GM18511 (cell line): ENCODE data around the gene ALDH16A1.

Experiments
- ATAC-seq: cut with Tn5 transposase; IDR thresholded peaks from one replicate; pipeline ENCODE4 v1.9.1; 2021; ENCODE audit warnings: mild to moderate bottlenecking, moderate library complexity; ENCODE audit not compliant: unreplicated experiment

Gene ALDH16A1

DNA sequence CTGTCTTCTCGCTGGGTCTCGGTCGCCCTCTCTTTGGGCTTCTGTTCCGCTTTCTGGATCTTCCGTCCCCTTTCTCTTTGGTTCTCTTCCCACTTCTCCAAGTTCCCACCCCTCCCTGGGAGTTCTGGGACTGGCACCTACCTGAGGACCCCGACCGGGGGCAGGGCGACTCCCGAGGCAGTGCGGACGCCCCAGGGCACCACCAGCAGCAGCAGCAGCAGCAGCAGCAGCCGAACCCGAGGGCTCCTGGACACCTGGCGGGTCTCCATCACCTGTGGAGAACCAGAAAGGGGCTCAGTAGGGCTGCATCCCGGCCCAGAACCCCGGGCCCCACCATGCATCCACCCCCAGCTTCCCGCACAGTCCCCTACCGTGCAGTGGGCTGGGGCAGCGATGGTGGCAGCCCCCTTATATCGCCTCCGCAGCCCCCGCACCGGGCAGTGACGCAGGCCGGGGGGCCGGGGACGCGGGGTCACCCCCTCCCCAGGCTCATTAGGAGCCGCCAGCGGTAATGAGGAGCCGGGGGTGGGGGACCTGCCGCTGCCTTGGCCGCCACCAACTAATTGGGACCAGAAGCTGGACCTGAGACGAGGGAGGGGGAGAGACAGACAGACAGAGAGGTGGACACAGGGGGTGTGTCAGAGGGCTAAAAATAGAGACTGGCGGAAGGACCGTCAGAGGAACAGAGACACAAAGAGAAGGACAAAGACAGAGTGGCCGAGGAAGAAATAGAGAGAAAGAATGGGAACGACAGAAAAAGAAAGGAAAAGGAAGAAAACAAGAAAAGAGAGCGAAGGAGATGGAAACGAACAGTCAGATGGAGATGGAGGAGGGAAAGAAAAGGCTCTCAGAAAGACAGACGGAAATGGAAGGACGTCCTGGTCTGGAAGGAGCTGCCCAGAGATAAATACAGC is 29.7 kb upstream of the ALDH16A1 start, which contains the start of gene PTH2:
PTH2 (minus strand) TSS at position 371 of the 914 bp plus-strand sequence; CDS start at position 269, 102 bp downstream.
- no peak for ATAC-seq

DNA sequence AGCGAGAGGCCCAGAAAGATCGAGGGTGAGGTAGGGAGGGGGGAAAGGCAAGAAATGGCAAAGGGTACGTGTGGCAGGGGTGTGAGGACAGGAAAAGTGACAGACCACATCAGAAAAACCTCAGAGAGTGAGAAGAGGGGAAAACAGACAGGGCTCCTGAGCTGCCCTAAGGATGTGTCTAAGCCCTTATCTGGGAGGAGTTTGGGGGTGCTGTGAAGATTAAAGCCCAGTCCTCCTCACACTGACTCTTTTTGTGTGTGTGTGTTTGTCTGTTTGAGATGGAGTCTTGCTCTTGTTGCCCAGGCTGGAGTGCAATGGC is 29.1 kb upstream of the ALDH16A1 start:
- no peak for ATAC-seq

DNA sequence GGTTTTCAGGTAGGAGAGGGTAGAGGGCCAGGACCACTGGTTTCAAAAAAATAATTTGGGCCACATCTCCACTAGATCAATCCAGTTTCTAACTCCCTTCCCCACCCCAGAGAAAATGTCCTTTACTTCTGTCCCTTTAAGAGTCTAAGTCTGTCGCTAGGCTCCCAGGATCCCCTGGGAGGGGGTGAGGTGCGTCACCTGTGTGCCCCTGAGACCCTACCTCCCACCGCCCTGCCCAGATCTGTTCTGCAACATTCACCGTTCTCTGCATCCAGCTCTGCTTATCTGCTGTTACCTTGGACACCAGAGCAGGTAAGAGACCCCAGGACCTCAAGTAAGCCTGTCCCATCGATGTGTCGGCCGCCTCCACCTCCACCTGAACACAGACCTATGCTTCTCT is 27.8 kb upstream of the ALDH16A1 start, which contains the start of gene GFY:
GFY (plus strand) TSS at position 211 of the 400 bp plus-strand sequence. CDS start 1,043 bp downstream, outside the sequence.
- ATAC-seq, result no peak

DNA sequence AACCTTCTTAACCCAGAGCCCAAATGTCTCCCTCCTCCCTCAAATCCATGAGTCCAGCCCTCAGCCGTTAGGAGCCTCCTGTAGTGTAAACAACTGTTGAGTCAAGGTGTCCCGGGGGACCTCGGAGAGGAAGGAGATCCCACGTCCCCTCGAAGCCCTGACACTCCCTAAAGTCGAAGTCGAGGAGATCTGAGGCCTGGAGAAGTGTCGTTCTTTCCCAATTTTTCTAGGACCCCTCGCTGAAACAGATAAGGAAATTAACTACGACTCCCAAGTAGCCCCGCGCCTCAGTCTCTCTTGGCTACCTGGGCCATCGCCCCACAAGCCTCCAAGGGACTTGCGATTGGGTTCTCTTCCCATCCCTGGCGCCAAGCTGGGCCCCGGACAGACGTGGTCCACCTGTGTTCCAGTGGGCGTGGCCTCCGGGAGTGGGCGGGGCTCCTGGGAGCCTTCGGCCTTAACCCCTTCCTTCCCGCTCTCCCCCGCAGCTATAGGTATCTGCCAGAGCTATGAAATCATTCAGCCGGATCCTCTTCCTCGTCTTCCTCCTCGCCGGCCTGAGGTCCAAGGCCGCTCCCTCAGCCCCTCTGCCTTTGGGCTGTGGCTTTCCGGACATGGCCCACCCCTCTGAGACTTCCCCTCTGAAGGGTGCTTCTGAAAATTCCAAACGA is 27.0 kb upstream of the ALDH16A1 start:
- no peak for ATAC-seq

DNA sequence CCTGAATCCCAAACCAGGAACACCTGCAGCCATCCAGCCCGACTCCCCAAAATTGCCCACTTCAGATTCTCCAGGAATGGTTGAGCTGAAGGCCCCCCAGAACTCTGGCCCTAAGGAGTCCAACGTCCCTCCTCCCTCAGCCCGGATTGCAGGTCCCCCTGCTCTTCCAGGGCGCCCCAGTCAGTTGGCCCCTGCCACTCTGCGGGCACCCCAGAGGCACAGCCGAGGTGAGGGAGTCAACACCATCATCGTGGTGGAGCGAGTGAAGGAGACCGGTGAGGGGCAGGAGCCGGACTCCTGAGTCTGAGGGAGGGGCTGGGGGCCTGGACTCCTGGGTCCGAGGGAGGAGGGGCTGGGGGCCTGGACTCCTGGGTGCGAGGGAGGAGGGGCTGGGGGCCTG is 25.7 kb upstream of the ALDH16A1 start:
- ATAC-seq, result no peak

DNA sequence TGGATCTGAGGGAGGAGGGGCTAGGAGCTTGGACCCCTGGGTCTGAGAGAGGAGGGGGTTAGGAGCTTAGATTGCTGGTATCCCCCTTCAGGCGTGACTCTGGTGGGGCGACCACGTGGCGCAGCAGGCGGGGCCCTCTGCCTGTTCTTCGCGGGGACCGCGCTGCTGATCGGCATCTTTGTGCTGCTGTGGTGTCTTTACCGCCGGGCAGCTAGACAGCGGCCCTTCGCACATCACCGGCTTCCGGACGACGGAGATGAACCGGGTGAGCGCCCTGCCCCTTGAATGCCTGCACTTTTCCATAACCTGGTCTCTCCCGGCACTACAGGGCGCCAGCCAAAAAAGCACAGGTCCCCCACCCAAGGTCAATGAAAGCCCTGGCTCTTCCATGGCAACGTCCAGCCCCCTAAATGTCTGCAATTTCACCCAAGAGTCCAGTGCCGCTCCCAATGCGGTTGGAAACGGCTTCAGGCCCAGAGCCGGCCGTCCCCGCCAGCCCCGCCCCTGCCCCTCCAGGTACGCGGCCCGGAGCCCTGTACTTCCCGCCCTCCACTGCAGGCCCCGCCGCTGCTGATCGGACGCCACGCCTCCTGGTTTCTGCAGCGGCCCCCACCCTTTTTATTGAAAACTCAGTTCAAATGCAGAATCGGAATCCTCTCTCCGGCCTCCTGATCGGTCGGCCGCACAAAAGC is 25.0 kb upstream of the ALDH16A1 start:
- no peak for ATAC-seq

DNA sequence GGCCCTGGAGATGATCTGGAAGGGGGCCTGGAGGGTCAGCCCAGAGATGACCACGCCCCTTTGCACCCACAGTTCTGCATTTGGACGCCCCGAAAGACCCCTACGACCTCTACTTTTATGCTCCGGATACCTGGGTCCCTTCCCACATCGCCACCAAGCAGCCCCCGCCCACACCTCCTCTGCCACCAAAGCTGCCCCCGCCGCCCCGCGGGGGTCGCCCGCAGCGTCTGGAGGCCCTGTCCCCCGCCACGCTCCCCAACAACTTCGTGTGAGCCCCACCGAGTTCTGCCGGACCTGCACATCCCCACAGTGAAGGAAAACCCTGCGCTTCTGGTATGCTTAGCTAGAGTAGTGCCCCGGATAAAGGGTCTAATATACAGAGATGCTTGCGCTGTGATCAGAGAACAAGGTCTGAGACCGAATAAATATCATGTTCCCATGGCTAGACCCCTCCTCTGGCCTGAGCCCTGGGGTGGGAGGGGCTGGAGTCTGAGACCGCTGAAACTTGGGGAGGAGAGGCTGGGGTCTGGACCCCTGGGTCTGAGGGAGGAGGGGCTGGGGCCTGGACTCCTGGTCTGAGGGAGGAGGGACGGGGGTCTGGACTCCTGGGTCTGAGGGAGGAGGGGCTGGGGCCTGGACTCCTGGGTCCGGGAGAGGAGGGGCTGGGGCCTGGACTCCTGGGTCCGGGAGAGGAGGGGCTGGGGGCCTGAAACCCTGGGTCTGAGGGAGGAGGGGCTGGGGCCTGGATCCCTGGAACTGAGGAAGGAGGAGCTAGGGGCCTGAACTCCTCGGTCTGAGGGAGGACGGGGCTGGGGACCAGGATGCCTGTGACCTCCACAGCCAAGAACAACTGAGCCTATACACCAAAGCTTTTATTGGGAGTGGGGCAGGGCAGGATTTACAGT is 24.2 kb upstream of the ALDH16A1 start:
- ATAC-seq, result no peak

DNA sequence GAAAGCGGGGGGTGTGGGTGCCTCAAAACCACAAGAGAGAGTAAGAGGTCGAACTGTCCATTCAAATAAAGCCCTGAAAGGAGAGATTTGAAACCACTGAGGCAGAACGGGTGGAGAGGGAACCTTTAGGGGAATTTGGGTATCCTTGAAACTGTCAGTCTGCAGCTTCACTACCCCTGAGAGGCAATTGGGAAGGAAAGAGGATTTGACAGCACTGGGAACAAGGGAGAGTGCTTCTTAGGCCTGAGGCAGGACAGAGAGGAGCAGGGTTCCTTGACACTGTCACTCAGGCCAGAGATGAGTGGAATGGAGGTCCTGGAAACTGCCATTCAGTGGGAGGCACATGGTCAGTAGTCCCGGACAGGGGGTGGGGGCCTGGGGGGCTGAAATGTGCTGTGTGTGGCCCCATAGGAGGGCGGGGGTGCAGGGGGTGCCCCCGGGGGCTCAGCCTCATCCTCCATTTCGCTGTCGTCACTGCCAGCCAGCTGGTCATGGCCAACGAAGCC is 22.8 kb upstream of the ALDH16A1 start:
- no peak for ATAC-seq

DNA sequence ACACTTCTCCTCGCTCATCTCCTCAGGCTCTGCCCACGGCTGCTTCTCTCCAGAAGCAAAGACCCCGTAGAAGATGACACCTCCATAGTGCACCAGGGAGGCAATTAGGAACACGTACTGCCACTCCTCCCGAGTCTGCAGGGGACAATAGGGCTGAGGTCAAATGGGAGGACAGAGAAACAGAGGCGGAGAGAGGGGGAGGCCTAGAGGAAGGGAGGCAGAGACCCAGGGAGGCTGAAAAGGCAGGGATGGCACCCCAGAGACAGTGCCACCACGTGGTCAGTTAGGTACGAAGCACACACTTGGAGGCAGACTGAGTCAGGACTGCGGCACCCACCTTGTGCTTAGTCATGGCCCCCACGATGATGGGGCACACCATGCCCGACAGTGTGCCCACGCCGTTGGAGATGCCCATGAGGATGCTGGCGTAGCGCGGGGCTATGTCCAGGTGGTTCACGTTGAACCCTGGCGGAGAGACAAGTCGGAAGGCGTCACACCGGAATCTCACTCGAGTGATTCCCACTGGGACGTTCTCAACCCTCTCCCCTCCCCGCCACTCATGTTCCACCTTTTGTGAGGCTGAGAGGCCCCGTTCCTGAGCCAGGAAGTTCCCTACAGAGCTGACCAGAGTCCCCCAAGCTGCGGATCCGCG is 22.2 kb upstream of the ALDH16A1 start:
- ATAC-seq, result no peak

DNA sequence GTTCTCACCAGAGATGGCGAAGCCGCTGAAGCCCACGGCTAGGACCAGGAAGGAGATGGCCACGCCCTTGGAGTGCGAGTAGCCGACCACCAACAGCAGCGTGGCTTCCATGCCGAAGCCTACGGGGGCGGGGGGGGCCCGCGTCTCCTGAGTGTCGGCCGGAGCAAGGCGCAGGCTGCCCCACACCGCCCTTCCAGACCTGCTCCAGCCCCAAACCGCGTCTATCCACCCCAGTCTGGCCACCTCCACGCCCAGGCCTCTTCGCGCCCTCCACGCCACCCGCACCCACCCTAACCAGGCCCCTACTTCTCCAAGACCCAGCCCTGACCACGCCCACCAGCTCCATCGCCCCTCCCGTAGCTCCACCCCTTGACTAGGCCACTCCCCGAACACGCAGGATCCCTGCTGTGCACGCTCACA is 21.7 kb upstream of the ALDH16A1 start:
- ATAC-seq, result no peak

DNA sequence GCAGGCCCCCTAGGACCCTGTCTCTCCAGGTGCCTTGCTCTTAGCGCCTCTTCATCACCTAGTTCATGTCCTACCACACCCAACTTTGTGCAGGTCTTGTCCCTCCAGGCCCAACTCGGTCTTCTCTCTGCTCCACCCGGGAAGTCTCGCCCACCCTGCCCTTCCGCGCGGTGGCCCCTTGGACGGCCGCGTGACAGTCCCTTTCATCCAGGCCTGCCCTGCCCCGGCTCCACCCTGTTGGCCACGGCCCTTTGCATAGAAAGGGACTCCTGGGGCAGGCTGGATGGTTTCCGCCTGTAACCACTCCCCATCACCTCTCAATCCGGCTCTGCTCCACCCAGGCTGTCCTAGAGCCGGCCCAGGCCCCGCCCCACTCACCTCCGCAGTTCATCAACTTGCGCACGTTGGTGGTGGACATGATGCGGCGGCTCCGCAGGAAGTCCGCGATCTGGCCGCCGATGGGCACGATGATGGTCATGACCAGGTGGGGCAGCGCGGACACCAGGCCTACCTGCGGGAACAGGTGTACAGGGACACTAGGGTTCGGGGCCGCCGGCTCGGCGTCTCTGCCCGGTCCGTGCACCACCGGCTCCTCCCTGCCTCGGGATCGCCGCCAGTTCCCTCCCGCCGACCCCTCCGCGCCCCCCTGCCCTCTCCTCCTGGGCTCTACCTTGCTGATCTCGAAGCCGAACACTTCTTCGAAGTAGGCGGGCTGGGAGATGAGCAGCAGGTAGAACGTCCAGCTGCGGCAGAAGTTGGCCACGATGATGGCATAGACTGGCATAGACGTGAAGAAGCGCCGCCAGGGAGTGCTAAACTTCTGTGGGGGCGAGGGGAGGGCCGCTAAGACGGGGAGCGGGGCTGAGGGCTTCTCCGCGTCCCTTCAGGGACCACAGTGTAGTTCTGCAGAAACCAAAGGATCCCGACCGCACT is 20.6 kb upstream of the ALDH16A1 start:
- ATAC-seq, result no peak

DNA sequence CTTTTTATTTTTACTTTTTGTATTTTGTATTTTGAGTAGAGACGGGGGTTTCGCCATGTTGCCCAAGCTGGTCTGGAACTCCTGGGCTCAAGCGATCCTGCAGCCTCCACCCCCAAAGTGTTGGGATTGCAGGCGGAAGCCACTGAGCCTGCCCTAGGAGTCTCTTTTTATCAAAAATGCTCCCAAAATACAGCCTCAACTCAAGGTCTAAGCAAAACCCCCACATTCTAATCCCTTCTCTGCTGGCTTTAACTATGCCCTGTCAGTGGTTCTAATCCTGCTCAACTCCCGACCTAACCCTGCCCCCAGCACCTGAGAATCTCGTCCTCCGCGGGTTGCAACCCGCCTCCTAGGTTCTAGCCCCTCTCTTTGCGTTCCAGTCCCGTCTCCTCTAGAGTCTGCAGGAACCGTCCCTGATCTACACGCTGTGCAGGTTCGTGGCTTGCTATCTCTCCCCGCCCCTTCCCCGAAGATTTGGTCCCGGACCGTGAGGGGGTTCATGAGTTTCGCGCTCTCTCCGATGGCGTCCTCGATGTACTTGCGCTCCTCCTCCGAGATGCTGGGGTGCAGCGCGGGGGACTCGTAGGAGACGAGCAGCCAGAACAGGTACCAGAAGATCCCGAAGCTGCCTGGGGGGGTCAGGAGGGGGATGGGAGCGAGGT is 19.7 kb upstream of the ALDH16A1 start:
- ATAC-seq, result no peak

DNA sequence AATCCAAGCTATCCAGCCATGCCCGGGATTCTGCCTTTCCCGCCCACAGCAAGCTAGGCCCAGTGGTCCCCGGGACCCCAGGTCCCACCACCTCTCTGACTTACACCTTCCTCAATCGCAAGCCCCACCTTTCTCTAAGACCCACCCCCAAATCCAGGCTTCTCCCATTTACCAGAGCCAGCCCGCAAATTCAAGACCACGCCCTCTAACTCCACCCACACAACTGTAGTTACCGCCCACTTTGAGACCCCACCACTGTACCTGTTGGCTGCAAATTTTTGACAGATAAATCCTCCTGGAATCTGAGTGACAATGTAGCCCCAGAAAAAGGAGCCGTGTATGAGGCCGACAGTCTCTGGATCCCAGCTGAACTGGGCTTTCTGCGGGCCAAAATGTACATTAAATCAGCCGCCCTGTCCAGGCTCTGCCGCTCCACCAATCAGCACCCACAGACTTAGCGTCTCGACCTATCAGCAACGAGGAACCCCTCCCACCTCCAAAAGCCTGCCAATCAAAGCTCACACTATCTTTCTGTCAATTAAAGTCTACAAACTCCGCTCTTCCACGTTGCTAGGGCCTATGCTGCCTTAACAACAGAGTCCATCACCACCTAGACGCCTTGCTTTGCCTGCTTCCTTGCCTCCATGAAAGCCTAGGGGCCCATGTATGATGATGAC is 18.0 kb upstream of the ALDH16A1 start:
- ATAC-seq, result no peak

DNA sequence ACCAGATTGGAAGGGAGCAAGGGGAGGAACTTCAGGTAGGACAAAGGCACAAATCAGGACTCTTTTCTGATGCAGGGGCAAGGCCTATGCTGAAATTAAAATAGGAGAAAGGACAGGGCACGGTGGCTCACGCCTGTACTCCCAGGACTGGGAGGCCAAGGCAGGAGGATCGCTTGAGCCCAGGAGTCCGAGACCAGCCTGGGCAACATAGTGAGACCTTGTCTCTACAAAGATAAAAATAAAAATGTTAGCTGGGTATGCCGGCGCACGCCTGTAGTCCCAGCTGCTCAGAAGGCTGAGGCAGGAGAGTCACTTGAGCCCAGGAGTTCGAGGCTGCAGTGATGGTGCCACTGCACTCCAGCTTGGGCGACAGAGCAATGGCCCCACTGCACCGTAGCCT is 17.4 kb upstream of the ALDH16A1 start:
- no peak for ATAC-seq

DNA sequence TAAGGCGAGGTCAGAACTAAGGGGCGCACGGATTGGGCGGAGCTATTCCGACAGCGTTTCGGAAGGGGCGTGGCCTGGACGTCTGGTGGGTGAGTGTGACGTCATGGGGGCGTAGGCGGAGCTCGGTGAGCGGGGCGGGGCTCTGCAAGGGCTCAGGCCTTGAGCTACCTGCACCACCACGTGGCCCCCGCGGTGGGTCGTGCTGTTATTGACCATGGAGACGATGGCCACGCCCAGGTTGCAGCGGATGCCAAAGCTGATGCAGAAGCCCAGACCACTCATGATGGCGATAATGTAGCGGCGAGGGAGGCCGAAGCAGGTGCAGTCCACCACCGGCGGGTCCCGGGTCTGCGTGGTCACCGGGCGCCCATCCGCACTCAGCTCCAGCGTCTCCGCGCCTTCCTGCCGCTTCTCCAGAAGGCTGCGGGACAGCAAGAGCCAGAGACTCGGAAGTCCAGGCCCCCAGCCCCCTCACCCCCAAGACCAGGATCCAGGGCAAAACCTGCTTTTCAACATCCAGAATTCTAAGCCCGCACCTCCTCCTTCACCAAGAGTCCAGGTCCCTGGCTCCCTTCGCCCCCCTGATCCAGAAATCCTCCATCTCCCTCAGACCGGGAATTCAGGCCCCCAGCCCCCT is 16.5 kb upstream of the ALDH16A1 start:
- no peak for ATAC-seq

DNA sequence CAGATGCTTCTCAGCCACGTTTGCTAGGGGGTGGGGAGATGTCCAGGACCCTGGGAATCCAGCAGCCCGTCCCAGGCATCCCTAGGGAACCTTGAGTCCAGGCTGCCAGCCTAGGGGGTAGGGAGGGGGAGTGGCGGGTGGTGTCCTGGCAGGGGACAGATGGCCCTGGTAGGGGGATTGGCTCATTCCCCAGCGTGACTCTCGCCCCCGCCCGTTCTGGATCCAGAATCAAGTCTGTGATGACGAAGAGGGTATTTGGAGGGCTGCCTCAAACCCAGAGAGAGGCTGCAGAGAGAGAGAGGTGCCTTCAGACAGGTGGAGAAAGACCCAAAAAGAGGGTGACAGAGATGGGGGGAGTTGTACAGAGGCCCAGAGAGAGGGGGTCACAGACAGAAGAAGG is 15.8 kb upstream of the ALDH16A1 start:
- no peak for ATAC-seq

DNA sequence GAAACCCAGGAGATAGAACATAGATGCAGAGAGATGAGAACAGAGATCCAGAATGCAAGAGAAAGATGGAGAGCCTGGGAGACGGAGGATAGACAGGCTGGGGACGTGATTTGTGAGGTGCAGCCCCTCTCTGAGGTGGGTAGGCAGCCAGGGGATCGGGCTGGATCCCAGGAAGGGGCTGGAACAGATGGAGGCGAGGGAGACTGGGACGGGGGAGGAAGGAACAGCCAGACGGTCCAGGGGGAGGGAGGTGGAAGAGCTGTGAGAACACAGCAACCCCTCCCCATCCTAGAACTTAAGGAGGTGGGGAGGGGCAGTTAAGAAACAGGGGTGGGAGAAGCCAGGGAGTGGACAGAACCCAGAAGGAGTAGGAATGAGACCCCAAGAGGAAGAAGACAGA is 14.8 kb upstream of the ALDH16A1 start:
- no peak for ATAC-seq
